Sigmoid colon (tissue), 7 donors: ENCODE results near the gene ARNT2. TPM values are rescaled to one million over a fixed set of nuclear protein-coding genes. Genes with fewer than 3 reads are reported as not detected.

Source experiments
- DNase-seq: peaks from one replicate; pipeline ENCODE4 v3.0.0-alpha.2; 2019
- H3K27ac ChIP-seq, 4 donors: fragments of 200-600 bp; sonication (generic); one replicate each; pipeline ENCODE4 v1.5.1; 2016 to 2019; ENCODE audit warnings: mild to moderate bottlenecking in 1 of 4
- H3K27me3 ChIP-seq, 3 donors: fragments of 200-600 bp; sonication (generic); one replicate each; pipeline ENCODE4 v1.5.1; 2019; ENCODE audit warnings: mild to moderate bottlenecking in 1 of 3
- H3K36me3 ChIP-seq, 4 donors: fragments of 200-600 bp; sonication (generic); one replicate each; pipeline ENCODE4 v1.5.1; 2016 to 2019
- H3K4me1 ChIP-seq, 4 donors: fragments of 200-600 bp; sonication (generic); one replicate each; pipeline ENCODE4 v1.5.1; 2017 to 2019
- H3K4me3 ChIP-seq, 4 donors: fragments of 200-600 bp; sonication (generic); one replicate each; pipeline ENCODE4 v1.5.1; 2017 to 2019; ENCODE audit warnings: mild to moderate bottlenecking in 2 of 4, moderate library complexity in 1 of 4
- H3K9me3 ChIP-seq, 4 donors: fragments of 200-600 bp in 3 of 4; sonication (generic) in 3 of 4; one replicate each; pipeline versions ENCODE4 v1.5.1 to v1.6.1; 2013 to 2019
- CTCF ChIP-seq, 4 experiments: fragments of 450-650 bp in 3 of 4; fragments of 200-600 bp in 1 of 4; IDR thresholded peaks; one replicate each; pipeline ENCODE4 v1.5.1; 2016 to 2019; ENCODE audit warnings: antibody characterized with exemption in 4 of 4, mild to moderate bottlenecking in 3 of 4, moderate library complexity in 2 of 4
- EP300 ChIP-seq, 4 donors: sonication (generic); formaldehyde crosslinking; IDR thresholded peaks; one replicate each; pipeline ENCODE4 v1.6.1; 2017; ENCODE audit warnings: antibody characterized with exemption in 4 of 4
- POLR2A ChIP-seq, 2 donors: fragments of 450-650 bp; IDR thresholded peaks; one replicate each; pipeline ENCODE4 v1.6.1; 2016; ENCODE audit warnings: antibody characterized with exemption in 2 of 2, mild to moderate bottlenecking in 2 of 2, moderate library complexity in 2 of 2
- POLR2AphosphoS5 ChIP-seq, 4 donors: sonication (generic); formaldehyde crosslinking; IDR thresholded peaks; one replicate each; pipeline ENCODE4 v1.6.1; 2017; ENCODE audit warnings: antibody characterized with exemption in 4 of 4
- WGBS, 2 donors: extraction: QIAGEN DNeasy Blood & Tissue Kit; methylation state at CpG; one replicate each; pipeline ENCODE4 v1.1.7; 2013; 5-methylcytosine and 5-hydroxymethylcytosine counted together
- intact Hi-C: fragments of 100-400 bp; cut with DNase I; formaldehyde crosslinking; loops from one replicate; pipeline ENCODE4 v1.15.1; 2023
- polyA plus RNA-seq, 3 donors: library from polyadenylated mRNA; stranded (reverse); fragments of 200-250 nt; gene quantifications; one replicate each; pipeline ENCODE4 v1.2.3, GENCODE V29; 2013
- total RNA-seq, 4 donors: library from RNA; depleted of rRNA; stranded (reverse); fragments of >200 nt; gene quantifications; one replicate each; pipeline ENCODE4 v1.1.0, GENCODE V29; 2016
- donor health status: healthy with polysubstance abuse.
- donor health status: Bipolar disorder and iron deficiency.
- donor health status: healthy.

Gene ARNT2
- total and polyA plus RNA-seq, 7 donors: 1.2 to 16.1 (median 4.3) TPM

- no peaks in the 10 kb centered on the region for H3K4me1 ChIP-seq
- H3K27me3 ChIP-seq: no peaks in the 10 kb centered on the region
- H3K4me3 ChIP-seq: no peak overlapping the region
- H3K9me3 ChIP-seq: no peaks in the 10 kb centered on the region
- no peak overlapping the region for H3K27ac ChIP-seq
- no peaks in the 10 kb centered on the region for H3K36me3 ChIP-seq
- intact Hi-C loops: no loop called here
- 70 to 83% methylated on average over 3 of the region's 3 CpGs for WGBS, 2 donors
- no peak for TF ChIP-seq CTCF (IDR thresholded peaks at IDR 0.05)
- TF ChIP-seq EP300 (IDR thresholded peaks at IDR 0.05): no peak
- no peak for TF ChIP-seq POLR2A (IDR thresholded peaks at IDR 0.05)
- no peak for TF ChIP-seq POLR2AphosphoS5 (IDR thresholded peaks at IDR 0.05)
- DNase-seq: no peak
Observed at GRCh38 chr15:80441041-80441440, 36.9 kb downstream of the ARNT2 start.

- no peaks in the 10 kb centered on the region for H3K9me3 ChIP-seq
- no peak for DNase-seq
- no peak overlapping the region for H3K4me3 ChIP-seq
- H3K4me1 ChIP-seq: no peaks in the 10 kb centered on the region
- 80 to 90% methylated on average over 7 of the region's 7 CpGs for WGBS, 2 donors
- no peaks in the 10 kb centered on the region for H3K36me3 ChIP-seq
- intact Hi-C loops: no loop called here
- no peak overlapping the region for H3K27ac ChIP-seq
- no peaks in the 10 kb centered on the region for H3K27me3 ChIP-seq
- TF ChIP-seq CTCF (IDR thresholded peaks at IDR 0.05) (no peak), POLR2A (IDR thresholded peaks at IDR 0.05) (no peak), EP300 (IDR thresholded peaks at IDR 0.05) (no peak), POLR2AphosphoS5 (IDR thresholded peaks at IDR 0.05) (no peak)
Observed at GRCh38 chr15:80441714-80442113, 37.5 kb downstream of the ARNT2 start.

GRCh38 chr15:80442728-80443403, 38.7 kb downstream of the ARNT2 start:
- TF ChIP-seq EP300 (IDR thresholded peaks at IDR 0.05) (no peak), CTCF (IDR thresholded peaks at IDR 0.05) (no peak), POLR2AphosphoS5 (IDR thresholded peaks at IDR 0.05) (no peak), POLR2A (IDR thresholded peaks at IDR 0.05) (no peak)
- no peak overlapping the region for H3K27ac ChIP-seq
- WGBS, 2 donors: 92 to 95% methylated on average over 6 of the region's 6 CpGs
- no peaks in the 10 kb centered on the region for H3K36me3 ChIP-seq
- no peak for DNase-seq
- intact Hi-C loops: no loop called here
- H3K4me3 ChIP-seq: no peak overlapping the region
- H3K9me3 ChIP-seq: no peaks in the 10 kb centered on the region
- H3K27me3 ChIP-seq: no peaks in the 10 kb centered on the region
- H3K4me1 ChIP-seq: no peaks in the 10 kb centered on the region

GRCh38 chr15:80444680-80445251, 40.6 kb downstream of the ARNT2 start:
- TF ChIP-seq POLR2A (IDR thresholded peaks at IDR 0.05) (no peak), CTCF (IDR thresholded peaks at IDR 0.05) (no peak), POLR2AphosphoS5 (IDR thresholded peaks at IDR 0.05) (no peak), EP300 (IDR thresholded peaks at IDR 0.05) (no peak)
- intact Hi-C loops: no loop called here
- peaks cover 0 to 8% (median 0%) of the 10 kb centered on the region in 4 donors for H3K4me1 ChIP-seq
- 97 to 98% methylated on average over 4 of the region's 4 CpGs for WGBS, 2 donors
- no peaks in the 10 kb centered on the region for H3K27me3 ChIP-seq
- H3K4me3 ChIP-seq: no peak overlapping the region
- H3K27ac ChIP-seq: no peak overlapping the region
- H3K9me3 ChIP-seq: no peaks in the 10 kb centered on the region
- no peak for DNase-seq
- no peaks in the 10 kb centered on the region for H3K36me3 ChIP-seq
